C4-2B (cell line): ENCODE results near the gene FAM163B.

Experiments used
- ZFX ChIP-seq: fragments of 450-650 bp; IDR thresholded peaks from 2 replicates; pipeline ENCODE4 v1.6.1; 2017
- TF ChIP-seq, protein P1 (sequence below): fragments of 450-650 bp; conservative IDR thresholded peaks from 2 replicates; pipeline ENCODE4 v1.5.1; 2017; ENCODE audit warnings: mild to moderate bottlenecking

DNA sequence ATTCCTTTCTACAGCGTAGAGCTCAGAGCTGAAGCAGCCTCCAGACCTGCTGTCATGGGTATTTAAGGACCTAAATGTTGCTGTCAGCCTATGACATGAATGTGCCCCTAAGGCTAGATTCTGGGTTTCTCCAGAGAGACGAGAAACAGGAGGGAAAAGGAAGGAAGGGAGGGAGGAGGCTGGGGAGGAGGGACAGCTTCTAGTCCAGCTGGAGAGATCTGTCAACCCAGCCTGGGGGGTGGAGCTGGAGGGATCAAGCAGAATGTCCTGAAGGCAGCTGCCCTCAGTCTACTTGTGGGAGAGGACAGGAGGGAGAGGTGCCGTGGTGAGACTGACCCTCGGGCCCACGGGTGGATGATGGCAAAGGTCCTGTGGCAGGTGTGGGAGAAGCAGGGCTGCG, 25.9 kb upstream of the FAM163B start:
- TF ChIP-seq, protein P1, sequence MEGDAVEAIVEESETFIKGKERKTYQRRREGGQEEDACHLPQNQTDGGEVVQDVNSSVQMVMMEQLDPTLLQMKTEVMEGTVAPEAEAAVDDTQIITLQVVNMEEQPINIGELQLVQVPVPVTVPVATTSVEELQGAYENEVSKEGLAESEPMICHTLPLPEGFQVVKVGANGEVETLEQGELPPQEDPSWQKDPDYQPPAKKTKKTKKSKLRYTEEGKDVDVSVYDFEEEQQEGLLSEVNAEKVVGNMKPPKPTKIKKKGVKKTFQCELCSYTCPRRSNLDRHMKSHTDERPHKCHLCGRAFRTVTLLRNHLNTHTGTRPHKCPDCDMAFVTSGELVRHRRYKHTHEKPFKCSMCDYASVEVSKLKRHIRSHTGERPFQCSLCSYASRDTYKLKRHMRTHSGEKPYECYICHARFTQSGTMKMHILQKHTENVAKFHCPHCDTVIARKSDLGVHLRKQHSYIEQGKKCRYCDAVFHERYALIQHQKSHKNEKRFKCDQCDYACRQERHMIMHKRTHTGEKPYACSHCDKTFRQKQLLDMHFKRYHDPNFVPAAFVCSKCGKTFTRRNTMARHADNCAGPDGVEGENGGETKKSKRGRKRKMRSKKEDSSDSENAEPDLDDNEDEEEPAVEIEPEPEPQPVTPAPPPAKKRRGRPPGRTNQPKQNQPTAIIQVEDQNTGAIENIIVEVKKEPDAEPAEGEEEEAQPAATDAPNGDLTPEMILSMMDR = no peak
- no peak for TF ChIP-seq ZFX
